Common myeloid progenitor, CD34-positive (primary cell): ENCODE data around the gene PRKCE.

Experiments used
- CTCF ChIA-PET: fragments of 350-600 bp; sonication (Branson Sonifier 250); formaldehyde crosslinking; loops from one replicate; lab custom pipeline; 2021; ENCODE audit warnings: antibody characterized with exemption; lab: Charles Lee
- POLR2A ChIA-PET: fragments of 350-600 bp; sonication (Branson Sonifier 250); formaldehyde crosslinking; loops from one replicate; lab custom pipeline; 2021; ENCODE audit warnings: antibody characterized with exemption; lab: Charles Lee
- DNase-seq, 3 donors: peaks; one replicate each; pipeline versions ENCODE4 v3.0.0 to v3.0.0-alpha.2; 2013
- H3K27ac ChIP-seq, 2 experiments: 1 replicate in 1 of 2; 2 replicates in 1 of 2; pipeline ENCODE4 v1.7.0; 2013; ENCODE audit warnings: inconsistent platforms in 2 of 2, low read length in 2 of 2, mild to moderate bottlenecking in 2 of 2, low read depth in 1 of 2, moderate library complexity in 1 of 2; ENCODE audit not compliant: severe bottlenecking in 2 of 2, insufficient read depth in 1 of 2, poor library complexity in 1 of 2
- H3K27me3 ChIP-seq, 5 experiments: replicated peaks in 2 of 5; 1 replicate in 3 of 5; 2 replicates in 2 of 5; pipeline versions ENCODE4 v1.6.1 to v1.7.0; 2013; ENCODE audit warnings: low read length in 4 of 5, mild to moderate bottlenecking in 2 of 5, moderate library complexity in 2 of 5, inconsistent platforms in 1 of 5; ENCODE audit not compliant: insufficient read depth in 5 of 5, control insufficient read depth in 4 of 5
- H3K36me3 ChIP-seq, 4 experiments: 1 replicate in 2 of 4; 2 replicates in 2 of 4; pipeline versions ENCODE4 v1.6.1 to v1.7.0; 2013; ENCODE audit warnings: low read length in 3 of 4, control low read depth in 1 of 4, mild to moderate bottlenecking in 1 of 4; ENCODE audit not compliant: control insufficient read depth in 4 of 4, insufficient read depth in 4 of 4
- H3K4me1 ChIP-seq, 4 experiments: 1 replicate in 3 of 4; 2 replicates in 1 of 4; pipeline versions ENCODE4 v1.6.1 to v1.7.1; 2013; ENCODE audit warnings: low read length in 3 of 4, mild to moderate bottlenecking in 3 of 4, control low read depth in 1 of 4, inconsistent platforms in 1 of 4, moderate library complexity in 1 of 4; ENCODE audit not compliant: control insufficient read depth in 4 of 4, insufficient read depth in 4 of 4; ENCODE audit errors: control extremely low read depth in 1 of 4
- H3K4me3 ChIP-seq, 7 experiments: 1 replicate in 4 of 7; 2 replicates in 3 of 7; pipeline versions ENCODE4 v1.5.1 to v1.7.0; 2013; ENCODE audit warnings: mild to moderate bottlenecking in 7 of 7, low read length in 6 of 7, moderate library complexity in 6 of 7, inconsistent platforms in 2 of 7, low read depth in 2 of 7, control low read depth in 1 of 7; ENCODE audit not compliant: insufficient read depth in 4 of 7, control insufficient read depth in 1 of 7; ENCODE audit errors: extremely low read depth in 1 of 7
- H3K9me3 ChIP-seq, 5 experiments: 1 replicate in 4 of 5; 2 replicates in 1 of 5; pipeline versions ENCODE4 v1.6.1 to v1.7.1; 2013; ENCODE audit warnings: low read length in 4 of 5, mild to moderate bottlenecking in 2 of 5, inconsistent platforms in 1 of 5, low read depth in 1 of 5, moderate library complexity in 1 of 5; ENCODE audit not compliant: control insufficient read depth in 4 of 5, insufficient read depth in 2 of 5; ENCODE audit errors: control extremely low read depth in 1 of 5
- WGBS: methylation state at CpG from one replicate; pipeline ENCODE4 v1.1.5; 2013; ENCODE audit not compliant: insufficient coverage; 5-methylcytosine and 5-hydroxymethylcytosine counted together

PRKCE gene

GRCh38 chr2:45849491-45850283, 198.2 kb downstream of the PRKCE start:
- Histone ChIP-seq H3K27me3 (no peaks in the 10 kb centered on the region), H3K27ac (no peak overlapping the region), H3K9me3 (peaks cover 0 to 2% (median 0%) of the 10 kb centered on the region in 5 experiments), H3K4me3 (no peak overlapping the region), H3K36me3 (peaks cover 0 to 11% (median 0%) of the 10 kb centered on the region in 4 experiments), H3K4me1 (peaks cover 0 to 41% (median 10%) of the 10 kb centered on the region in 4 experiments)
- ChIA-PET CTCF (interaction anchor here (1.1 to 1.6 kb wide), 3 partner anchors 9 to 30 kb away, joined by 3 to 4 read pairs (median 3); no protein-coding TSS in a partner anchor), POLR2A (no interaction called here)
- no peak for DNase-seq
- 100% methylated on average over 3 of the region's 7 CpGs for WGBS

GRCh38 chr2:45850558-45850957, 199.1 kb downstream of the PRKCE start:
- Histone ChIP-seq H3K27me3 (no peaks in the 10 kb centered on the region), H3K4me3 (no peak overlapping the region), H3K27ac (no peak overlapping the region), H3K36me3 (peaks cover 0 to 11% (median 0%) of the 10 kb centered on the region in 4 experiments), H3K9me3 (peaks cover 0 to 2% (median 0%) of the 10 kb centered on the region in 5 experiments), H3K4me1 (peaks cover 2 to 36% (median 4%) of the 10 kb centered on the region in 4 experiments)
- no CpG with 5 or more reads among the region's 2 CpGs for WGBS
- POLR2A ChIA-PET = no interaction called here
- no peak for DNase-seq
- CTCF ChIA-PET = interaction anchor here (1.1 to 2.8 kb wide), 4 partner anchors 8 to 29 kb away, joined by 3 to 10 read pairs (median 4); no protein-coding TSS in a partner anchor

- CTCF ChIA-PET = interaction anchor here (1.6 to 2.8 kb wide), 2 partner anchors 9 to 28 kb away, joined by 3 to 10 read pairs; no protein-coding TSS in a partner anchor
- H3K36me3 ChIP-seq = peaks cover 0 to 10% (median 0%) of the 10 kb centered on the region in 4 experiments
- H3K27ac ChIP-seq = no peak overlapping the region
- H3K27me3 ChIP-seq = no peaks in the 10 kb centered on the region
- POLR2A ChIA-PET = no interaction called here
- peaks cover 4 to 37% (median 8%) of the 10 kb centered on the region in 4 experiments for H3K4me1 ChIP-seq
- H3K4me3 ChIP-seq = no peak overlapping the region
- 89% methylated on average over 2 of the region's 2 CpGs for WGBS
- H3K9me3 ChIP-seq = peaks cover 0 to 2% (median 0%) of the 10 kb centered on the region in 5 experiments
- no peak for DNase-seq
Observed at GRCh38 chr2:45851111-45851510, 199.6 kb downstream of the PRKCE start.

GRCh38 chr2:45851576-45852304, 200.3 kb downstream of the PRKCE start:
- H3K4me1 ChIP-seq = peaks cover 6 to 43% (median 13%) of the 10 kb centered on the region in 4 experiments
- no peak for DNase-seq
- ChIA-PET CTCF (interaction anchor here (0.8 to 2.8 kb wide), 5 partner anchors 9 to 205 kb away, joined by 3 to 10 read pairs (median 3); no protein-coding TSS in a partner anchor), POLR2A (no interaction called here)
- H3K27ac ChIP-seq = no peak overlapping the region
- 90% methylated on average over 9 of the region's 11 CpGs for whole genome bisulfite sequencing
- peaks cover 0 to 2% (median 0%) of the 10 kb centered on the region in 5 experiments for H3K9me3 ChIP-seq
- peaks cover 0 to 4% (median 0%) of the 10 kb centered on the region in 4 experiments for H3K36me3 ChIP-seq
- no peaks in the 10 kb centered on the region for H3K27me3 ChIP-seq
- H3K4me3 ChIP-seq = no peak overlapping the region

GRCh38 chr2:45852450-45853150, 201.1 kb downstream of the PRKCE start:
- CTCF ChIA-PET = interaction anchor here (1.1 to 2.8 kb wide), 4 partner anchors 10 to 37 kb away, joined by 3 to 10 read pairs (median 4); no protein-coding TSS in a partner anchor
- no peak for DNase-seq
- H3K9me3 ChIP-seq = peaks cover 0 to 2% (median 0%) of the 10 kb centered on the region in 5 experiments
- H3K27me3 ChIP-seq = no peaks in the 10 kb centered on the region
- 96% methylated on average over 4 of the region's 6 CpGs for WGBS
- H3K4me1 ChIP-seq = peaks cover 6 to 49% (median 18%) of the 10 kb centered on the region in 4 experiments
- peaks cover 0 to 4% (median 0%) of the 10 kb centered on the region in 4 experiments for H3K36me3 ChIP-seq
- POLR2A ChIA-PET = no interaction called here
- H3K27ac ChIP-seq = no peak overlapping the region
- no peak overlapping the region for H3K4me3 ChIP-seq

- ChIA-PET CTCF (interaction anchor here (0.6 kb wide), 1 partner anchor 12 kb away, joined by 3 read pairs; no protein-coding TSS in a partner anchor), POLR2A (interaction anchor here (0.6 kb wide), 1 partner anchor 899 kb away, joined by 3 read pairs; no protein-coding TSS in a partner anchor)
- DNase-seq = no peak
- Histone ChIP-seq H3K36me3 (peaks cover 0 to 4% (median 0%) of the 10 kb centered on the region in 4 experiments), H3K27me3 (no peaks in the 10 kb centered on the region), H3K27ac (no peak overlapping the region), H3K4me1 (peaks cover 9 to 62% (median 41%) of the 10 kb centered on the region in 4 experiments), H3K4me3 (no peak overlapping the region), H3K9me3 (no peaks in the 10 kb centered on the region)
- 82% methylated on average over 3 of the region's 3 CpGs for WGBS
Observed at GRCh38 chr2:45855374-45855773, 203.9 kb downstream of the PRKCE start.
